Prostate gland (tissue), 2 donors: ENCODE results near the gene HERC6.

ENCODE experiments used
- POLR2A ChIP-seq: fragments of 450-650 bp; IDR thresholded peaks from one replicate; pipeline ENCODE4 v1.6.1; 2016; ENCODE audit warnings: antibody characterized with exemption, mild to moderate bottlenecking
- POLR2AphosphoS5 ChIP-seq: sonication (generic); formaldehyde crosslinking; IDR thresholded peaks from one replicate; pipeline ENCODE4 v1.6.1; 2017; ENCODE audit warnings: antibody characterized with exemption
- TF ChIP-seq, protein P1 (sequence below), 4 experiments: fragments of 200-600 bp in 2 of 4; fragments of 450-650 bp in 2 of 4; sonication (generic) in 2 of 4; IDR thresholded peaks; 1 replicate in 3 of 4; 2 replicates in 1 of 4; pipeline ENCODE4 v1.5.1; 2016 to 2019; ENCODE audit warnings: antibody characterized with exemption in 4 of 4, mild to moderate bottlenecking in 2 of 4, moderate library complexity in 2 of 4

GRCh38 chr4:88335092-88335665 is 43.5 kb upstream of the HERC6 start:
- TF ChIP-seq, protein P1, sequence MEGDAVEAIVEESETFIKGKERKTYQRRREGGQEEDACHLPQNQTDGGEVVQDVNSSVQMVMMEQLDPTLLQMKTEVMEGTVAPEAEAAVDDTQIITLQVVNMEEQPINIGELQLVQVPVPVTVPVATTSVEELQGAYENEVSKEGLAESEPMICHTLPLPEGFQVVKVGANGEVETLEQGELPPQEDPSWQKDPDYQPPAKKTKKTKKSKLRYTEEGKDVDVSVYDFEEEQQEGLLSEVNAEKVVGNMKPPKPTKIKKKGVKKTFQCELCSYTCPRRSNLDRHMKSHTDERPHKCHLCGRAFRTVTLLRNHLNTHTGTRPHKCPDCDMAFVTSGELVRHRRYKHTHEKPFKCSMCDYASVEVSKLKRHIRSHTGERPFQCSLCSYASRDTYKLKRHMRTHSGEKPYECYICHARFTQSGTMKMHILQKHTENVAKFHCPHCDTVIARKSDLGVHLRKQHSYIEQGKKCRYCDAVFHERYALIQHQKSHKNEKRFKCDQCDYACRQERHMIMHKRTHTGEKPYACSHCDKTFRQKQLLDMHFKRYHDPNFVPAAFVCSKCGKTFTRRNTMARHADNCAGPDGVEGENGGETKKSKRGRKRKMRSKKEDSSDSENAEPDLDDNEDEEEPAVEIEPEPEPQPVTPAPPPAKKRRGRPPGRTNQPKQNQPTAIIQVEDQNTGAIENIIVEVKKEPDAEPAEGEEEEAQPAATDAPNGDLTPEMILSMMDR (IDR thresholded peaks at IDR 0.05) = no peak
- TF ChIP-seq POLR2AphosphoS5 (peak; percentile 83), POLR2A (no peak)
